Right cardiac atrium (tissue), 5 donors: ENCODE data around the gene AEN. TPM values are rescaled to one million over a fixed set of nuclear protein-coding genes. Genes with fewer than 3 reads are reported as not detected.

ENCODE experiments used
- ATAC-seq, 2 donors: fragments of 200-7000 bp; cut with Tn5 transposase; one replicate each; pipeline versions ENCODE4 v1.8.0 to v1.9.1; 2020; ENCODE audit warnings: moderate library complexity in 2 of 2, mild to moderate bottlenecking in 1 of 2
- DNase-seq, 3 donors: peaks; one replicate each; pipeline ENCODE4 v3.0.0-alpha.2; 2020
- H3K27ac ChIP-seq: one replicate; pipeline ENCODE4 v1.5.1; 2013; ENCODE audit warnings: mild to moderate bottlenecking, low read length, control low read depth, moderate library complexity
- H3K27me3 ChIP-seq: one replicate; pipeline ENCODE4 v1.6.1; 2013; ENCODE audit not compliant: control insufficient read depth, insufficient read depth
- H3K4me1 ChIP-seq: one replicate; pipeline ENCODE4 v1.6.1; 2013; ENCODE audit warnings: low read length; ENCODE audit not compliant: control insufficient read depth, insufficient read depth
- H3K4me3 ChIP-seq: one replicate; pipeline ENCODE4 v1.5.1; 2013; ENCODE audit warnings: low read length, control low read depth
- H3K9me3 ChIP-seq: one replicate; pipeline ENCODE4 v1.6.1; 2013; ENCODE audit warnings: low read length; ENCODE audit not compliant: control insufficient read depth
- WGBS: extraction: QIAGEN DNeasy Blood & Tissue Kit; methylation state at CpG from one replicate; pipeline ENCODE4 v1.1.7; 2013; 5-methylcytosine and 5-hydroxymethylcytosine counted together
- intact Hi-C, 4 donors: fragments of 100-400 bp; cut with DNase I; formaldehyde crosslinking; loops; one replicate each; pipeline versions ENCODE4 v1.11.0 to v1.14.0; 2022 to 2023
- polyA plus RNA-seq: library from polyadenylated mRNA; stranded (reverse); fragments of 200-250 nt; gene quantifications from one replicate; pipeline ENCODE4 v1.2.3, GENCODE V29; 2013
- total RNA-seq, 4 donors: library from RNA; stranded (reverse); fragmentation: NEBNext Ultra II Directional; extraction: Animal tissue kit (Norgen Biotek cat#: 25700); gene quantifications; one replicate each; pipeline ENCODE4 v1.2.1, GENCODE V29; 2021
- donor health status: healthy with polysubstance abuse.
- donor health status: DM: no; HTN: yes; CAD: no.
- donor health status: DM: no; HTN: no; CAD: no.
- donor health status: DM: no; HTN: yes; CAD: no; lungs with severe emphysema.
- donor health status: DM: yes; HTN: yes; CAD: no.

The AEN gene
- total and polyA plus RNA-seq, 5 donors = 4.0 to 9.5 (median 5.0) TPM

DNA sequence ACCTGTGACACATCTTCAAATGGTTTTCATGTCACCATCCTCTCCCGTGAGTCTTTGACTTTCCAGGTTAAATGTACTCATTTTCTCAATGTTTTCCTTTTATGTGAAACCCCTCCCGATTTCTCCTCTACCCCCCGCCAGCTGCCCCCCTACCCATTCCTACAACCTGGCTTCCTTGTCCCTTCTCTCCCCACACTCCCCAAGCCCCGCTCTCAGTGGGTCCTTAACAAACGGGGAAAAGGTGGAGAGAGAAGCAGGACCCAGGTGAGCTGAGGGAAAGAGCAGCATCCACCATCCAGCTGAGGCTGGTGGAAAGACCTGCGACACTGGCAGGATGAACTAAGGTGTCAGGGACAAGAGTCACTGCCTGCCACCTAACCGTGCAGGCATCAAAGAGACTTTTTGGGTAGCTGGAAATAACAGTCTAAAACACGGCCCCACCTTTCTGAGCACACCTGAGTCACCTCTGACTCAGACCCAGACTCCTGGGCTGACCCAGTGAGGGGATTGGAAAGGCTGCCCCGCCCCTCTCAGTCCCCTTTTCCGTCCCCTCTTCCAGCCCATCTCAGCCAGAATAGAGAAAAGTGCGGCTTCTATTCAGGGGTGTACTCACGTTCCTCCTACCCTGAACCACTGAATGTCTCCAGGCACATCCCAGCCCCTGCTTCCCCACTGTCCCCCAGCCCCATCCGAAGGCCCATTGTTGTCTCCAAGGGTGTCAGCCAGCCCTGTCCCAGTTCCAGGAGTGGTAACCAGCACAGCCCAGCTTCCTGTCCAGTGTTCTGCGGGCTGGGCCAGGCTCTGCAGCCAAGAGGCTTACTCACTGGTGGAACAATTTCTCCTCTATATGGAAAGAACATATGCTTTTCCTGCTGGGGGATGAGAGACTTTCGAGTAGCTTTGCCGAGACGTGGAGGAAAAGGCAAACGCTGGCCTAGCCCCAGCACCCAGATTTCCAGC lies 38.1 kb downstream of the AEN start:
- no peak overlapping the region for H3K27ac ChIP-seq

GRCh38 chr15:88661041-88661700 lies 40.0 kb downstream of the AEN start:
- Histone ChIP-seq H3K4me1 (no peaks in the 10 kb centered on the region), H3K4me3 (no peak overlapping the region), H3K9me3 (no peaks in the 10 kb centered on the region), H3K27ac (no peak overlapping the region), H3K27me3 (no peaks in the 10 kb centered on the region)
- intact Hi-C loops = no loop called here
- ATAC-seq (no peak), DNase-seq (no peak)

More for the DNA sequence above, 38.1 kb downstream of the AEN start:
- DNase-seq (peak in 1 of 3 donors; percentile 51), ATAC-seq (peak; percentile 47 to 77)
- WGBS = 64% methylated on average over 18 of the region's 18 CpGs
- Histone ChIP-seq H3K9me3 (no peaks in the 10 kb centered on the region), H3K27me3 (no peaks in the 10 kb centered on the region), H3K4me3 (no peak overlapping the region), H3K4me1 (no peaks in the 10 kb centered on the region)
- intact Hi-C loops = loop anchor here in 2 of 4 donors (10.0 kb wide), 2 partner anchors 166 to 176 kb away; no protein-coding TSS in a partner anchor

DNA sequence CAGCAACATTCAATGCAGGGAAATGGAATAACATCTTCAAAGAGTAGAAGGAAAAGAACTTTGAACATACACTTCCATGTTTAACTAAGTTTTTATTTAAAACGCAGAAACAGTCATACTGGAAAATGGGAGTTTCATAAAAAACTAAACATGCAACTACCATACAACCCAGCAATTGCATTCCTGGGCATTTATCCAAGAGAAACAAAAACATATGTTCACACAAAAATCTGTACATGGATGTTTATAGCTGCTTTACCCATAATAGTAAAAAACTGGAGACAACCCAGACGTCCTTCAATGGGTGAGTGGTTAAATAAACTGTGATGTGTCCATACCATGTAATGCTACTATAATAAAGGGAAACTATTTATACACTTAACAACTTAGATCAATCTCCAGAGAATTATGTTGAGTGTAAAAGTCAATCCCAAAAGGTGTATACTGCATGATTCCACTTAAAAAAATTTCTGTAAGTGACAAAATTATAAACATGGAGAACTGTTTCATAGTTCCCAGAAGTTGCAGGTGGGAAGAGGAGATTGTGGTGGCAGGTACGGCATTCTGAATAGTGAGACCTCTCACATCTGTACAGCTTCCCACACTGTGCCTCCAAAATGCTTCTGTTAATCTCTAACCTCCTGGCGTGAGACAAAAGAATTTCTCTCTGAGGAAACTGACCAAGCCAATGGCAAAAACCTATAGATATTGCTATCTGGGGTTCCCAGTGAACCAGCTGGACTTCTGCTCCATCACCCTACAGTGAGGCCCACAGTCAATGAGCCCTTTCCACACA lies 40.8 kb downstream of the AEN start:
- H3K9me3 ChIP-seq = no peaks in the 10 kb centered on the region
- no peak overlapping the region for H3K27ac ChIP-seq
- no peak for ATAC-seq
- DNase-seq = no peak
- no peaks in the 10 kb centered on the region for H3K27me3 ChIP-seq
- WGBS = 70% methylated on average over 4 of the region's 4 CpGs
- H3K4me1 ChIP-seq = no peaks in the 10 kb centered on the region
- intact Hi-C loops = no loop called here
- H3K4me3 ChIP-seq = no peak overlapping the region

DNA sequence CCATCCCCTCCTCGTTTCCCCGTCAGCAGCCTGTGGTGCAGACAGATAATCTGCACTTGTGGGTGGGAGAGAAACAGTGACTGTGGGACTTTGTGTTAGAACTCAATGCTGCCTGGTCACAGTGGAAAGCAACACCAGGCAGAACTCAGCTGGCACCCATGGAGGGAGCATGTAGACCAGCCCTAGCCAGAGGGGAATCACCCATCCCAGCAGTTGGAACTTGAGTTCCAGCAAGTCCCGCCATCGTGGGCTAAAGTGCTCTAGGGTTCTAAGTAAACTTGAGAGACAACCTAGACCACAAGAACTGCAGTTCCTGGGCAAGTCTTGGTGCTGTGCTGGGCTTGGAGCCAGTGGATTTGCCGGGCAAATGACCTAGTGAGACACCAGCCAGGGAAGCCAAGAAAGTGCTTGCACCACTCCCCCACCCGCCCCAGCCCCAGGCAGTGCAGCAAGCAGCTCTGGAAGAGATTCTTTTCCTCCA lies 42.0 kb downstream of the AEN start:
- H3K4me1 ChIP-seq = no peaks in the 10 kb centered on the region
- no peak for DNase-seq
- H3K27me3 ChIP-seq = no peaks in the 10 kb centered on the region
- no peaks in the 10 kb centered on the region for H3K9me3 ChIP-seq
- no peak overlapping the region for H3K4me3 ChIP-seq
- 80% methylated on average over 6 of the region's 6 CpGs for WGBS
- intact Hi-C loops = no loop called here
- ATAC-seq = no peak
- H3K27ac ChIP-seq = no peak overlapping the region

DNA sequence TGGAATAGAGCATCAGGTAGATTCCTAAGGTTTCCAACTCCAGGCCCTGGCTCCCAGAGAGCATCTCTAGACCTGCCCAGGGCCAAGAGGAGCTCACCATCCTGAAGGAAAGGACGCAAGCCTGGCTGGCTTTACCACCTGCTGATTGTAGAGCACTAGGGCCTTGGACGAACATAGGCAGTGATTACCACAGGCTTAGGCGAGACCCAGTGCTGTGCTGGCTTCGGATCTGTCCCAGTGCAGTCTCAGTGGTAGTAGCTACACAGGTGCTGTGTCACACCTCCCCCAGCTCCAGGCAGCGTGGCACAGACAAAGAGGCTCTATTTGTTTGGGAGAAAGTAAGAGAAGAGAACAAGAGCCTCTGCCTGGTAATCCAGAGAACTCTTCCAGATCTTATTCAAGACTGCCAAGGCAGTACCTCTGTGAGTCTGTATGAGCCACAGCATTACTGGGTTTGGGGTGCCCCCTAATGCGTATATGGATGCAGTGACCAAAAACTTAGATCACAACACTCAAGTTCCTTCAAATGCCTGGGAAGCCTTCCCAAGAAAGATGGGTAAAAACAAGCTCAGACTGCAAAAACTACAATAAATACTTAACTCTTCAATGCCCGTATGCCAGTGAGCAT lies 43.1 kb downstream of the AEN start:
- H3K4me3 ChIP-seq = no peak overlapping the region
- intact Hi-C loops = no loop called here
- no peak overlapping the region for H3K27ac ChIP-seq
- no peaks in the 10 kb centered on the region for H3K9me3 ChIP-seq
- no peaks in the 10 kb centered on the region for H3K4me1 ChIP-seq
- no peaks in the 10 kb centered on the region for H3K27me3 ChIP-seq
- ATAC-seq (peak; percentile 29 to 41), DNase-seq (no peak)
- 84% methylated on average over 7 of the region's 7 CpGs for WGBS

DNA sequence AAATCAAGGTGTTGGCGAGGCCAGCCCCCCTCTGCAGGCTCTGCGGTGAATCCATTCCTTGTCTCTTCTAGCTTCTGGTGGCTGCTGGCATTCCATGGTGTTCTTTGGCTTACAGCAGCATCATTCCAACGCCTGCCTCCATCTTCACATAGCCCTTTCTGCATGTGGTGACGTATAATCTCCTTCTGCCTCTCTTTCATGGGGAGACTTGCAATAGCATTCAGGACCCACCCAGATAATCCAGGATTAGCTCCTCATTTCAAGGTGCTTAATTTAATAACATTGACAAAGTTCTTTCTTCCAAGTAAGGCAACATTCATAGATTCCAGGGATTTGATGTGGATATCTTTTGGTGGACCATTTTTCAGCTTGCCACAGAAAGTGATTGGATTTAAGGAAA lies 53.5 kb downstream of the AEN start:
- H3K27me3 ChIP-seq = no peaks in the 10 kb centered on the region

GRCh38 chr15:88678755-88679154 lies 57.6 kb downstream of the AEN start:
- H3K27me3 ChIP-seq = no peaks in the 10 kb centered on the region
- ATAC-seq (no peak), DNase-seq (no peak)
- WGBS = 87% methylated on average over 6 of the region's 6 CpGs
- H3K4me3 ChIP-seq = no peak overlapping the region
- no peak overlapping the region for H3K27ac ChIP-seq
- intact Hi-C loops = no loop called here
- H3K9me3 ChIP-seq = no peaks in the 10 kb centered on the region
- no peaks in the 10 kb centered on the region for H3K4me1 ChIP-seq

More for the DNA sequence above, 53.5 kb downstream of the AEN start:
- Histone ChIP-seq H3K4me3 (no peak overlapping the region), H3K4me1 (no peaks in the 10 kb centered on the region), H3K9me3 (no peaks in the 10 kb centered on the region), H3K27ac (no peak overlapping the region)
- intact Hi-C loops = no loop called here
- no peak for ATAC-seq
- WGBS = 73% methylated on average over 4 of the region's 4 CpGs
- DNase-seq = no peak

DNA sequence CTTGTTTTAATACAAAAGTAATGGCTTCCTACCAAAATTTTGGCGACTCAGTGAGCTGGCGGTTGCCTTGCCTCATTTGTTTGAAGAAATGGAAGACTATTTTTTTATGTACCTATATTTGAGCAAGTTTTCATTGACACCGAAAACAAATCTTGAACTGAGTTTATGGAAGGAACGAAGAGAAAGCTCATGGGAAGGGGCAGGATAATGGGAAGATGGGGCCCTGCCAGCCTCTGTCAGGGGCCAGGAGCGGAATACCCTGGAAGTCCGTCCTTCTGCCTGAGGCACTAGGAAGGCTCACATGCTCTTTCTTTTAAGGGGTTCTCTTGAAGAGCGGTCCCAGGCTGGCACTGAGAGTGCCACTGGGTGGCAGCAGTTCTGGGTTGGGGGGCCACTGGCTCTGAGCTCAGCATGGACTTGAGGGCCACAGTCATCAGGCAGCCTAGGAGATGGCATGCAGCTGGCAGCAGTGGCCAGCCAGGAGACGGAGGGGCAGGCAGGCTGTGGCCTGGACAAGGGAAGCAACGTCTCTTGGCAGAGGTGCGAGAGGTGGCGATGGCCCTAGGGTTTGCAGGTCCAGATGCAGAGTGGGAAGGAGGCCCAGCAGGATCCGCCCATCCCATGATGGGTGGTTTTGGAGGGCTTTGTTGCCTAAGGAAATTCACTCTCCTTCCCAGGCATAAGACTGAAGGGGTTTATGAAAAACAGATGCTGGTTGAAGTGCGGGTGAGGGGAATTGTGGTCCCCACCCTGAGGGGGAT lies 59.3 kb downstream of the AEN start:
- no peak for ATAC-seq

GRCh38 chr15:88681610-88682221 lies 60.6 kb downstream of the AEN start:
- Histone ChIP-seq H3K4me1 (no peaks in the 10 kb centered on the region), H3K27ac (no peak overlapping the region), H3K9me3 (no peaks in the 10 kb centered on the region), H3K27me3 (no peaks in the 10 kb centered on the region), H3K4me3 (no peak overlapping the region)
- 51% methylated on average over 13 of the region's 13 CpGs for WGBS
- ATAC-seq (peak; percentile 68 to 69), DNase-seq (peak; percentile 53 to 72 (median 71))
- intact Hi-C loops = no loop called here

More for the DNA sequence above, 59.3 kb downstream of the AEN start:
- intact Hi-C loops = no loop called here
- H3K9me3 ChIP-seq = no peaks in the 10 kb centered on the region
- no peak for DNase-seq
- H3K4me1 ChIP-seq = no peaks in the 10 kb centered on the region
- H3K27me3 ChIP-seq = no peaks in the 10 kb centered on the region
- H3K27ac ChIP-seq = no peak overlapping the region
- no peak overlapping the region for H3K4me3 ChIP-seq
- WGBS = 86% methylated on average over 13 of the region's 13 CpGs
